Stimulated activated CD4-positive, alpha-beta T cell treated with anti-CD3 and anti-CD28 coated beads, Interleukin-4, amount 100 ng/mL, for 48 hours (primary cell): ENCODE data around the gene LIN7C.
"Not testable (repeated sequence)": the region's sequence is repeated elsewhere in the genome, so short reads cannot be mapped to it uniquely, and the experiment has no call there.

ENCODE experiments used
- DNase-seq, 2 donors: peaks; one replicate each; pipeline ENCODE4 v3.0.0-alpha.2; 2020; ENCODE audit warnings: low read depth in 2 of 2

The LIN7C gene

GRCh38 chr11:27470166-27470565 lies 36.4 kb downstream of the LIN7C start:
- no peak for DNase-seq

DNA sequence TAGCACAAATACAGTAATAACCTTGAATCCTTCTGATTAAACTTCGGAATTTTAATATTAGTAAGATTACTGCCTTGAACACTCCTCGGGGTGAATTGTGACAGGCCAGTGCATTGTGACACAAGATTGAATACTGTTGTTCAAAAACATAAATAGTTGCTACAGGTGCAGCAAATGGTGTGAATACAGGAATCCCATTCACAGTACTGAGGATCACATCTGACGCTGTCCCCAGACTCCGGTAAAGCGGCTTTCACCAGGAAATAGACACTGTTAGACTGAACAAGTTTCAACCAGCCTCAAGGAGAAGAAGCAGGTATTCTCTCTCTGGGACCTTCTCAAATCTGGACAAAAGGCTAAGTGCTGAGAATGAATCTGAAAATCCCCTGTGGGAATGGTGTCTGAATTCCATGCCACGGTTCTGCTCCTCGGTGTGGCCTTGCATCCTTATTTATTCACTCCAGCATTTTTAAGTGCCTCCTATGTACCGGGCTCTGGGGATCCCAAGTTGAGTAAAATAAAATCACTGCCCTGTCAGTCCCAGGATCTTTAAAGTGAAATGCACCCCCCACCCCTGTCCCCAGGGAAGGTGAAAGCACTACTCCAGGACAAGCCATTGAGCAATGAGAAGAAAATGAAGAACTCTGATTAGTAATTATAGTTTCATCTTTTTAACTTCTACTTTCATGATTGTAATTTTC lies 37.4 kb downstream of the LIN7C start:
- DNase-seq: no peak

- no peak for DNase-seq
Measured at GRCh38 chr11:27468209-27468994, 38.2 kb downstream of the LIN7C start.

GRCh38 chr11:27467181-27467913 lies 39.2 kb downstream of the LIN7C start:
- DNase-seq: no peak

GRCh38 chr11:27466363-27466762 lies 40.2 kb downstream of the LIN7C start:
- DNase-seq: no peak

DNA sequence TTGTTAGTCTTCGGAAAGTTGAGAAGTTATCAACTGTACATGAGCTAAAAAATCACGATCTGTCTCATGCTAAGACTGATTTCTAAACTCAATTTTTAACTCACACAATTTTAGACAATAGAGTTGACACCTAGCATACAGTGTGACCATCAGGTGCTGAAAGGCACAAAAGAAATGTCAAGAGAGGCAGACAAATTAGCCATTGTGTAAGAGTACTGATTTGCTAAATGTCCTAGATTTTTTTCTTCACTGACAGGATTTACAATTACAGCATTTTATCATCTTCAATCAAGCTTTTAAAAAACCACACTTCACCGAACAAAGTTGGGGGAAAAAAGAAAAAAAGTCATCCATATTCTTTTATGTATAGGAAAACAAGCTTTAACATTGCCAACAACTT lies 40.9 kb downstream of the LIN7C start:
- no peak for DNase-seq

DNA sequence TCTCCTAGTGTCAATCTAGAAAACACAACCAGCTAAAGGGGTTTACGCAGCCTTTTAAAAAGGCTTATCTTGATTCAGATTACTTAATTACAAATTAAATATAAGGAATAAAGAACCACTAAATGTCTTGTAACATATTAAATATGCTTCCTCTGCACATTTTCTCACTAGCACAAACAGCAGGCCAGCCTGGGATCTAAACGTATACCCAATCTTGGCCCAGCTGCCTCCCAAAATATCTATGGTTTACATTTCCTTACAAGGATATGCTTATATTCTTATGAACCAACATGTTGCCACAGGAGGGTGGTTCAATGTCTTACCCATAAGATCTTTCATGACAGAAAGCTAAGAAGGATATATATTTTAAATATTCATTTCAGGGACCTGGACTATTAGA lies 41.7 kb downstream of the LIN7C start:
- no peak for DNase-seq

- DNase-seq: no peak
Measured at GRCh38 chr11:27464289-27464696, 42.3 kb downstream of the LIN7C start.

DNA sequence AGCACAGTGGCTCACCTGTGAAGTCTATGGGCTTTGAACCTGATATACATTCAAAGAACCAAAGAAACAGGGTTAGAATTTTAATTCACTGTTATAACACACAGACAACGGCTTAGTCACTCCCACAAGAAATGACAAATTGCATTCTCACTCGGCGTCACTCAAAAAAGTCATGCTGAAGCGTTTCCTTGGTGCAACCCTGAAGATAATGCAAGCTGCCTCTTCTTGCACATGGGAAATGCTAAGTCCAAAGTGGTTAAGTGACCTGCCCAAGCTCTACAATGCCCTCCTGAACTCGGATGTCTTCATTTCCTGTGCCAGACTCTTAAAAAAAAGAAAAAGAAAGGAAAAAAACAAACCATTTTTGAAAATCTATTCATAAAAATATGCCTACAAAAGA lies 44.0 kb downstream of the LIN7C start:
- DNase-seq: no peak

- no peak for DNase-seq
Measured at GRCh38 chr11:27460158-27460978, 46.2 kb downstream of the LIN7C start.

DNA sequence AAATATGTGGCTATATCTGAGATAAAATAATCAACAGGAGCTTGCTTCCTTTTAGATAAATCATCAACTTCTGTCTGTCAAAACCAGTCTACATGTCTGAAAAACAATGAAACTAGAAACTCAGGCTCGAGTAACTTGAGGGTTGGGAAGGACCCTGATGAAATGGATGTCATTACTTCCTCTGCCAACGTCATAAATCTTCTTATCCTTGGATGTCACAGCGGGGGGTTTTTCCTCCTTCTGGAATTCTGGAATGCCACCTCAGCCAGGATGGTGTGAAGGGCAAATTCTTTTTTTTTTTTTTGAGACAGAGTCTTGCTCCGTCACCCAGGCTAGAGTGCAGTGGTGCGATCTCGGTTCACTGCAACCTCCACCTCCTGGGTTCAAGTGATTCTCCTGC lies 47.4 kb downstream of the LIN7C start:
- DNase-seq: no peak

GRCh38 chr11:27458182-27458581 lies 48.4 kb downstream of the LIN7C start:
- DNase-seq: no peak

- no peak for DNase-seq
Measured at GRCh38 chr11:27456795-27457329, 49.7 kb downstream of the LIN7C start.

DNA sequence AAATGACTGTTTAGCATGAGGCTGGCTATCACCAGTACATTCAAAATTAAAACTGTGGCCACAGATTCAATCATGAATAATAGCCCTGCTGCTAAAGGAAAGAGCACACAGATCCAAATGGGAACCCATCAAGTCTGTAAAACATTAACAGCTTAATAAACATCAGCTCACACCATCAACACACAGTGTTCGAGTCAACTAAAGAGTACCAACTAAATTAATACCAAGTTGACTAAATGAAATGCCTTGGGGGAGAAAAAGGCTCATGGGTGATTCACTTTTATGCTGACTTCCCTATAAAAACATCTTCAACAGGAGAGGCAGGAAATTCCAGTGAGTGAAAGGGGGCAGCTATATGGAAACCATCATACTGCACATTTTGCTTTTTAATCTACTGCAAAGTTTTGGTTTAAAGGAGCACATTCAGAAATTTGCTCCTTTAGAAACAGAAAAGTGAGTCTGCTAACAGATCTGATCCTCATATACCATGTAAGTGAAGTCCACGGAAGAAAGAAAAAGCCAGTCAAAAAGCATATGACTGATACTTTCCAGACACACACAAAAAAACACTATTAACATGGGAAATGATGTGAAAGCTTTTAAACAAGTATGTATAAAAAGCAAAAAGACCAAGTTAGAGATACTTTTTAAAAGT lies 50.3 kb downstream of the LIN7C start:
- no peak for DNase-seq

DNA sequence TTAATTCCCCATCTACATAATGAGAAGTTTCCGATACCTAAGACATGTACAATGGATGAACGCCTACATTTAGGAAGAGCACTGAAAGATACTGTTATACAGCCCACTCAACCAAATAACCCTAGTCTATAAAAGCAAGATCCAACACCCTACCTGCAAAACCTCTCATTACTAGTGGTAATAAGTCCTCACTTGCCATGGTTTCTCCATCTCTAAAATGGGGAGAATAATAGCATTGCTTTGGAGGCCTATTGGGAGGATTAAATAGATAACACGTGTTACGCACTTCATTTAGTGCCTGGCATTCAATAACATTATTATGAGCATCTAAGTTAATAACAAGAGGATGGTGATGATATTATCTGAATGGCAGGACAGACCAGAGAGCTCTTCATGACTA lies 50.9 kb downstream of the LIN7C start:
- no peak for DNase-seq

- no peak for DNase-seq
Measured at GRCh38 chr11:27453701-27454100, 52.9 kb downstream of the LIN7C start.

- DNase-seq: no peak
Measured at GRCh38 chr11:27452147-27452546, 54.4 kb downstream of the LIN7C start.

DNA sequence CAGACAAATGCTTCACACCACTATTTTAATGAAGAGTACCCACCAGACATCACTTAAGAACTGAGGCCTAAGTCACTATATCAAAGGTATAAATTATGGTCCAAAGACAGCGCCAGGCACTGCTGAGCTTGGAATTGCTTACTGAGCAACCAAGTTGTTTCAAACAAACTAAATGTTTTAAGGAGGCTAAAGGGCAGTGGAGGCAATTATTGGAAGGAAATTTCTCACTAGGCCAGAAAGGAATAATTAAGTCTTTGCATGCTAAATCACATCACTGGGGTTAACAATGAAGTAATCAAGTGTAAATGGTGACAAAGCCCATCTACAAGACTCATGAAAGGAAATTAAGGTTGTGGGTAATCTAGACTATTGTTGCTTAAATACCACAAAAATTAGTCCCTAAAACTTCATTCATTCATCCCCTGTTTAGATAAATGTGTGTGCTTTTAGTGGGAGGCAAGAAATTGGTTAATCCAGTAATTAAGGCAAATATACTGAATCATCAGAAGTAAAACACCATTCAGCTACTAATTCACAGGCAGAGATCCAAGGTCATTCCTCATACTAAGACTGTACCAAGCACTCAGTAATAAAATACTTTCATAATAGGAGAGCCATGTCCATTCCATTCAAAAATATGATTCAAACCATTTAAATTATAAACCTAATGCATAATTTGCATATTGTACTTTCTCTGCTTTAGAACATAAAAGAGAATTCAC lies 55.2 kb downstream of the LIN7C start:
- DNase-seq: no peak

- DNase-seq: not testable (repeated sequence)
Measured at GRCh38 chr11:27448184-27448540, 58.4 kb downstream of the LIN7C start.
